GM23338 (cell line): Measurements from ENCODE around the gene DEDD2. TPM values are rescaled to one million over a fixed set of nuclear protein-coding genes. Genes with fewer than 3 reads are reported as not detected.

Source experiments
- ATAC-seq: fragments of 200-7000 bp; cut with Tn5 transposase; 3 replicates; pipeline ENCODE4 v1.9.1; 2020
- DNase-seq: peaks from one replicate; pipeline ENCODE4 v3.0.0-alpha.2; 2015; ENCODE audit warnings: low spot score
- H2AFZ ChIP-seq: fragments of 200-600 bp; sonication (generic); 2 replicates; pipeline ENCODE4 v1.8.0; 2016; ENCODE audit warnings: antibody characterized with exemption, mild to moderate bottlenecking, moderate library complexity
- H3F3A ChIP-seq: fragments of 200-600 bp; sonication (generic); replicated peaks from 2 replicates; pipeline ENCODE4 v1.8.0; 2017; ENCODE audit warnings: antibody characterized with exemption, mixed run types, low read depth
- H3K27ac ChIP-seq: fragments of 200-600 bp; sonication (generic); 2 replicates; pipeline ENCODE4 v1.6.1; 2016; ENCODE audit warnings: low read depth
- H3K27me3 ChIP-seq: fragments of 200-600 bp; sonication (generic); 2 replicates; pipeline ENCODE4 v1.8.0; 2016; ENCODE audit warnings: mild to moderate bottlenecking, mixed run types, moderate library complexity; ENCODE audit not compliant: insufficient read depth
- H3K36me3 ChIP-seq: fragments of 200-600 bp; sonication (generic); 2 replicates; pipeline ENCODE4 v1.8.0; 2016; ENCODE audit warnings: mild to moderate bottlenecking; ENCODE audit not compliant: insufficient read depth
- H3K4me1 ChIP-seq: fragments of 200-600 bp; sonication (generic); 2 replicates; pipeline ENCODE4 v1.8.0; 2016; ENCODE audit warnings: mild to moderate bottlenecking, moderate library complexity; ENCODE audit not compliant: insufficient read depth
- H3K4me2 ChIP-seq: fragments of 200-600 bp; sonication (generic); 2 replicates; pipeline ENCODE4 v1.7.1; 2017; ENCODE audit warnings: mixed run types
- H3K4me3 ChIP-seq: fragments of 200-600 bp; sonication (generic); 2 replicates; pipeline ENCODE4 v1.6.1; 2016; ENCODE audit warnings: mixed run types
- H3K79me2 ChIP-seq: fragments of 200-600 bp; sonication (generic); replicated peaks from 2 replicates; pipeline ENCODE4 v1.8.0; 2017; ENCODE audit warnings: mild to moderate bottlenecking; ENCODE audit not compliant: insufficient read depth
- H3K9me2 ChIP-seq: fragments of 200-600 bp; sonication (generic); 2 replicates; pipeline ENCODE4 v1.8.0; 2017; ENCODE audit not compliant: insufficient read depth
- H4K20me1 ChIP-seq: fragments of 200-600 bp; sonication (generic); replicated peaks from 2 replicates; pipeline ENCODE4 v1.8.0; 2017; ENCODE audit warnings: mild to moderate bottlenecking; ENCODE audit not compliant: insufficient read depth
- H3K27ac Mint-ChIP-seq: 2 replicates; pipeline ENCODE4 v1.8.0; 2020; ENCODE audit warnings: inconsistent platforms, mild to moderate bottlenecking, moderate library complexity, mixed read lengths
- H3K27me3 Mint-ChIP-seq: 3 replicates; pipeline ENCODE4 v1.8.0; 2022; ENCODE audit warnings: low read depth, mild to moderate bottlenecking, moderate library complexity, mixed read lengths, inconsistent platforms; ENCODE audit not compliant: insufficient read depth, poor library complexity
- H3K36me3 Mint-ChIP-seq: 3 replicates; pipeline ENCODE4 v1.8.0; 2021; ENCODE audit warnings: low read depth, mild to moderate bottlenecking, inconsistent platforms, moderate library complexity, mixed read lengths
- H3K4me1 Mint-ChIP-seq: 3 replicates; pipeline ENCODE4 v1.8.0; 2020; ENCODE audit warnings: mild to moderate bottlenecking, inconsistent platforms, mixed read lengths
- H3K4me3 Mint-ChIP-seq: 3 replicates; pipeline ENCODE4 v1.8.0; 2021; ENCODE audit warnings: moderate library complexity, mild to moderate bottlenecking, inconsistent platforms, mixed read lengths
- H3K9me3 Mint-ChIP-seq: 3 replicates; pipeline ENCODE4 v1.8.0; 2020; ENCODE audit warnings: moderate library complexity, mild to moderate bottlenecking, inconsistent platforms, mixed read lengths
- CREB1 ChIP-seq: fragments of 250-450 bp; sonication (Bioruptor Pico); IDR thresholded peaks from 2 replicates; pipeline ENCODE4 v1.5.0; 2020; ENCODE audit warnings: low read depth, mild to moderate bottlenecking, moderate library complexity
- EZH2 ChIP-seq: fragments of 200-600 bp; sonication (generic); IDR thresholded peaks from one replicate; pipeline ENCODE4 v1.8.0; 2017; ENCODE audit warnings: antibody characterized with exemption, mild to moderate bottlenecking, low read depth; ENCODE audit not compliant: unreplicated experiment
- EZH2phosphoT487 ChIP-seq: fragments of 200-600 bp; sonication (generic); IDR thresholded peaks from one replicate; pipeline ENCODE4 v1.8.1; 2018; ENCODE audit warnings: antibody characterized with exemption; ENCODE audit not compliant: unreplicated experiment
- JUNB ChIP-seq: IDR thresholded peaks from one replicate; pipeline ENCODE4 v1.6.1; 2016; ENCODE audit warnings: antibody characterized with exemption; ENCODE audit not compliant: unreplicated experiment
- NANOG ChIP-seq: IDR thresholded peaks from 2 replicates; pipeline ENCODE4 v1.6.1; 2016; ENCODE audit warnings: antibody characterized with exemption, borderline replicate concordance
- POLR2AphosphoS5 ChIP-seq: IDR thresholded peaks from 2 replicates; pipeline ENCODE4 v1.6.1; 2016; ENCODE audit warnings: antibody characterized with exemption, low read depth
- STAT1 ChIP-seq: IDR thresholded peaks from one replicate; pipeline ENCODE4 v1.6.1; 2016; ENCODE audit warnings: antibody characterized with exemption; ENCODE audit not compliant: unreplicated experiment
- ZNF114 ChIP-seq: fragments of 250-450 bp; sonication (Bioruptor Pico); IDR thresholded peaks from 2 replicates; pipeline ENCODE4 v1.5.0; 2020; ENCODE audit warnings: mild to moderate bottlenecking, moderate library complexity
- ZNF331 ChIP-seq: fragments of 250-450 bp; sonication (Bioruptor Pico); IDR thresholded peaks from 2 replicates; pipeline ENCODE4 v1.5.0; 2020; ENCODE audit warnings: low read depth, mild to moderate bottlenecking, moderate library complexity
- polyA plus RNA-seq: library from polyadenylated mRNA; unstranded; fragments of >200 nt; fragmentation: Nextera tagmentation; extraction: Ambion mirVana; gene quantifications from 2 replicates; pipeline ENCODE4 v1.2.1, GENCODE V29; 2016
- total RNA-seq: library from RNA; depleted of rRNA; stranded (reverse); fragments of >200 nt; shearing (Covaris generic); gene quantifications from 2 replicates; pipeline ENCODE4 v1.2.3, GENCODE V29; 2014
- TF ChIP-seq, protein P1 (sequence below): IDR thresholded peaks from one replicate; pipeline ENCODE4 v1.6.1; 2018; ENCODE audit warnings: antibody characterized with exemption; ENCODE audit not compliant: unreplicated experiment
- TF ChIP-seq, protein P2 (sequence below): IDR thresholded peaks from 2 replicates; pipeline ENCODE4 v1.6.1; 2016; ENCODE audit warnings: antibody characterized with exemption

DEDD2 gene
- total and polyA plus RNA-seq, 2 experiments from 2014 or later = 23.4 to 63.0 TPM

DNA sequence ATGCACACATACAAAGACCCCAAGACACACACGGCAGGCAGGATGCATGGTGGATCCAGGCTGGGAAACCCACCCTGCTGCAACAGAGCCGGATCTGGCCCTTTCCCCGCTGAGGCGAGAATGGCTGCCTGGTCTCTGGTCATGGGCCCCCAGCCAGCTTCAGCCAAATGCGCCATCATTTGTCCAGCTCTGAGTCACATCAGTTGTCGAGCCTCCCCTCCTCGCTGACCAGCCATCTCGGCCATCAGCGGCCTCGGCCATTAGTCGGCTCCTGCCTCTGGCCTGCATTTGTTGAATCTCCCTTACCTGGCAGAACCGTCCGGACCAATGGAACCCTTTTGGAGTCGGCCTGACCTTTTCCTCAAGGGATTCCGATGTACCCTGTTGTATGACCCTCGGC is 46.8 kb downstream of the DEDD2 start:
- H3K4me3 ChIP-seq = no peak overlapping the region
- ATAC-seq (no peak), DNase-seq (no peak)
- no peak overlapping the region for H3K27ac Mint-ChIP-seq
- no peaks in the 10 kb centered on the region for H3K36me3 Mint-ChIP-seq
- H3K4me3 Mint-ChIP-seq = no peak overlapping the region
- H3K27me3 Mint-ChIP-seq = peaks cover 20% of the 10 kb centered on the region
- no peaks in the 10 kb centered on the region for H3K36me3 ChIP-seq
- no peaks in the 10 kb centered on the region for H3K79me2 ChIP-seq
- H2AFZ ChIP-seq = no peak overlapping the region
- H3K9me2 ChIP-seq = no peaks in the 10 kb centered on the region
- TF ChIP-seq EZH2phosphoT487 (no peak), STAT1 (no peak)
- peaks cover 2% of the 10 kb centered on the region; the same call in 1 of the 2 replicates for H3F3A ChIP-seq
- no peaks in the 10 kb centered on the region for H3K9me3 Mint-ChIP-seq
- H3K4me1 Mint-ChIP-seq = peaks cover 13% of the 10 kb centered on the region; the same call in 2 of the 3 replicates
- H4K20me1 ChIP-seq = no peaks in the 10 kb centered on the region
- peaks cover 10% of the 10 kb centered on the region for H3K4me1 ChIP-seq
- H3K4me2 ChIP-seq = no peak overlapping the region
- H3K27ac ChIP-seq = no peak overlapping the region
- peaks cover 31% of the 10 kb centered on the region for H3K27me3 ChIP-seq

DNA sequence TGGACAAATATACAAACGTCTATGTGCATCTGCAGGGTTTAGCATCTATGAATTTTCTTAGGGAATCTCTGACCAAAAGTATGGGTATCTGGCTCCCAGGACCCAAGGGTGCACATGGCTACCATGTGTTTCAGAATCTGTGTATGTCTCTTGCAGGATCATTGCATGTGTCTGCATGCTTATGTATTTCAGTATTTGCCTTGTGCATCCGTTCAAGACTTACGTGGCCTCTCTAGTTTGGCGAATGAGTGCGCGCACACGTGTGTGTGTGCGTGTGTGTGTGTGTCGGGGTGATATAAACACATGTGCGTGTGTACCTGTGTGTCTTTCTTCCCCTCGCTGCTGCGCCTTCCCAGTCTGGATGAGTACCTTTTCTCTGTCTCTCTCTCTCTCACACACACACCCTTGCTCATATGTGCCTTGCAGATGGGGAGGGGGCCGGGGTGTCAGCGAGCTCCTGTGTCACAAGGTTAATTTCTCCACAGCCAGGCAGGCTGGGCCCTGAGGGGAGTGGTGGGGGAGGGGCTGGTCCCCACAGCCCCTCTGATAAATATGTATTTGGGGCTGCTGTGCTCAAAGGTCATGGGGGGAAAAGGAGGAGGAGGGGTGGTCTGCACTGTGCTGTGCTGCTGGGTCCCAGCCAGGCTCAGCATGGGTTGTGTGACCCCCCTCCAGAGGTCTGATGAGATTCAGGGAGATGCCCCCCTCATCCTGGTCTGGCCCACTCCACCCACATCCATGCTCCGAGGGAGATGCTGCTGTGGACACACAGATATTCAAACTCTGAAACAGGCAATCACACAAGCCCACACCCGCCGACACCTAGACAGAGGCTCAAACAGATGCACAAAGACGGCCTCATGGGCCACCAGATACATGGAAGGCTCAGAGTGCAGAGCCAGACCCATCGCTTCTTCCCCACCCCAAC is 47.7 kb downstream of the DEDD2 start:
- no peak overlapping the region for H3K4me3 ChIP-seq
- peaks cover under 1% of the 10 kb centered on the region; the same call in 1 of the 2 replicates for H3K4me1 ChIP-seq
- H3K27me3 ChIP-seq = peaks cover 21% of the 10 kb centered on the region
- DNase-seq (no peak), ATAC-seq (no peak)
- H3F3A ChIP-seq = no peaks in the 10 kb centered on the region
- no peaks in the 10 kb centered on the region for H3K36me3 Mint-ChIP-seq
- H3K27ac ChIP-seq = no peak overlapping the region
- peaks cover 11% of the 10 kb centered on the region for H3K27me3 Mint-ChIP-seq
- H3K27ac Mint-ChIP-seq = no peak overlapping the region
- H4K20me1 ChIP-seq = no peaks in the 10 kb centered on the region
- H2AFZ ChIP-seq = no peak overlapping the region
- TF ChIP-seq ZNF331 (CRISPR knock-in tag) = no peak
- no peak for TF ChIP-seq JUNB
- TF ChIP-seq STAT1 = no peak
- TF ChIP-seq POLR2AphosphoS5 = no peak
- no peak for TF ChIP-seq EZH2phosphoT487
- TF ChIP-seq, protein P1, sequence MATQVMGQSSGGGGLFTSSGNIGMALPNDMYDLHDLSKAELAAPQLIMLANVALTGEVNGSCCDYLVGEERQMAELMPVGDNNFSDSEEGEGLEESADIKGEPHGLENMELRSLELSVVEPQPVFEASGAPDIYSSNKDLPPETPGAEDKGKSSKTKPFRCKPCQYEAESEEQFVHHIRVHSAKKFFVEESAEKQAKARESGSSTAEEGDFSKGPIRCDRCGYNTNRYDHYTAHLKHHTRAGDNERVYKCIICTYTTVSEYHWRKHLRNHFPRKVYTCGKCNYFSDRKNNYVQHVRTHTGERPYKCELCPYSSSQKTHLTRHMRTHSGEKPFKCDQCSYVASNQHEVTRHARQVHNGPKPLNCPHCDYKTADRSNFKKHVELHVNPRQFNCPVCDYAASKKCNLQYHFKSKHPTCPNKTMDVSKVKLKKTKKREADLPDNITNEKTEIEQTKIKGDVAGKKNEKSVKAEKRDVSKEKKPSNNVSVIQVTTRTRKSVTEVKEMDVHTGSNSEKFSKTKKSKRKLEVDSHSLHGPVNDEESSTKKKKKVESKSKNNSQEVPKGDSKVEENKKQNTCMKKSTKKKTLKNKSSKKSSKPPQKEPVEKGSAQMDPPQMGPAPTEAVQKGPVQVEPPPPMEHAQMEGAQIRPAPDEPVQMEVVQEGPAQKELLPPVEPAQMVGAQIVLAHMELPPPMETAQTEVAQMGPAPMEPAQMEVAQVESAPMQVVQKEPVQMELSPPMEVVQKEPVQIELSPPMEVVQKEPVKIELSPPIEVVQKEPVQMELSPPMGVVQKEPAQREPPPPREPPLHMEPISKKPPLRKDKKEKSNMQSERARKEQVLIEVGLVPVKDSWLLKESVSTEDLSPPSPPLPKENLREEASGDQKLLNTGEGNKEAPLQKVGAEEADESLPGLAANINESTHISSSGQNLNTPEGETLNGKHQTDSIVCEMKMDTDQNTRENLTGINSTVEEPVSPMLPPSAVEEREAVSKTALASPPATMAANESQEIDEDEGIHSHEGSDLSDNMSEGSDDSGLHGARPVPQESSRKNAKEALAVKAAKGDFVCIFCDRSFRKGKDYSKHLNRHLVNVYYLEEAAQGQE = no peak
- TF ChIP-seq, protein P2, sequence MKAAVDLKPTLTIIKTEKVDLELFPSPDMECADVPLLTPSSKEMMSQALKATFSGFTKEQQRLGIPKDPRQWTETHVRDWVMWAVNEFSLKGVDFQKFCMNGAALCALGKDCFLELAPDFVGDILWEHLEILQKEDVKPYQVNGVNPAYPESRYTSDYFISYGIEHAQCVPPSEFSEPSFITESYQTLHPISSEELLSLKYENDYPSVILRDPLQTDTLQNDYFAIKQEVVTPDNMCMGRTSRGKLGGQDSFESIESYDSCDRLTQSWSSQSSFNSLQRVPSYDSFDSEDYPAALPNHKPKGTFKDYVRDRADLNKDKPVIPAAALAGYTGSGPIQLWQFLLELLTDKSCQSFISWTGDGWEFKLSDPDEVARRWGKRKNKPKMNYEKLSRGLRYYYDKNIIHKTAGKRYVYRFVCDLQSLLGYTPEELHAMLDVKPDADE = no peak
- TF ChIP-seq NANOG = no peak
- TF ChIP-seq ZNF114 = no peak
- no peak for TF ChIP-seq EZH2
- no peak for TF ChIP-seq CREB1 (CRISPR knock-in tag)
- no peaks in the 10 kb centered on the region for H3K9me3 Mint-ChIP-seq
- no peaks in the 10 kb centered on the region for H3K36me3 ChIP-seq
- no peaks in the 10 kb centered on the region for H3K9me2 ChIP-seq
- no peak overlapping the region for H3K4me3 Mint-ChIP-seq
- H3K4me1 Mint-ChIP-seq = peaks cover 3% of the 10 kb centered on the region; the same call in 2 of the 3 replicates
- H3K79me2 ChIP-seq = no peaks in the 10 kb centered on the region
- no peak overlapping the region for H3K4me2 ChIP-seq
